ENCODE results near the gene HPS1. TPM values are rescaled to one million over a fixed set of nuclear protein-coding genes. Genes with fewer than 3 reads are reported as not detected.

Gene HPS1
- total and polyA plus RNA-seq, 2 of the 4 experiments (the other 2 are of a cell fraction): 14.0 to 55.2 TPM

GRCh38 chr10:98449287-98449686 lies 2.6 kb upstream of the HPS1 start:
- H2BK5ac ChIP-seq (ENCODE audit: low read depth, low read length, poor library complexity, severe bottlenecking): no peak overlapping the region
- H3K9me1 ChIP-seq (ENCODE audit: insufficient read depth, low read length): peaks cover 7% of the 10 kb centered on the region
- peaks cover 3% of the 10 kb centered on the region; the same call in 1 of the 2 replicates for H3K4me1 ChIP-seq (ENCODE audit: control insufficient read depth, insufficient read depth, low read length)
- in situ Hi-C loops (cut with MboI; ENCODE audit: low sequenced_read_pairs): no loop called here
- H3K4ac ChIP-seq (ENCODE audit: low read depth, low read length): no peak overlapping the region
- CTCF ChIA-PET: no interaction called here
- H2AK9ac ChIP-seq (replicated peaks; ENCODE audit: low read depth, low read length, poor library complexity): no peak overlapping the region
- no peak overlapping the region for H3K27ac ChIP-seq (ENCODE audit: insufficient read depth, low read length)
- BruUV-seq (replicated peaks): no TSS peak
- H3K9ac ChIP-seq (ENCODE audit: low read depth, low read length): no peak overlapping the region
- H2BK20ac ChIP-seq (ENCODE audit: low read depth, low read length): no peak overlapping the region
- H3K23ac ChIP-seq (ENCODE audit: low read depth, low read length): no peak overlapping the region
- no peaks in the 10 kb centered on the region for H3K9me3 ChIP-seq (ENCODE audit: control insufficient read depth, insufficient read depth, low read length)
- TF ChIP-seq MAFK (IDR thresholded peaks at IDR 0.05; ENCODE audit: low read depth, low read length) (no peak), SMC3 (IDR thresholded peaks at IDR 0.05; ENCODE audit: low read depth, low read length) (no peak), BHLHE40 (IDR thresholded peaks at IDR 0.05; ENCODE audit: low read depth, low read length) (no peak), CHD1 (IDR thresholded peaks at IDR 0.05; ENCODE audit: low read depth, low read length) (no peak), FOS (IDR thresholded peaks at IDR 0.05; ENCODE audit: low read depth, low read length) (no peak), CEBPB (IDR thresholded peaks at IDR 0.05; ENCODE audit: low read depth, low read length) (no peak), RFX5 (IDR thresholded peaks at IDR 0.05; ENCODE audit: low read depth, low read length) (no peak), MXI1 (IDR thresholded peaks at IDR 0.05; ENCODE audit: borderline replicate concordance, low read depth, low read length) (no peak), USF2 (IDR thresholded peaks at IDR 0.05; ENCODE audit: low read depth, low read length) (no peak), POLR2A (IDR thresholded peaks at IDR 0.05; ENCODE audit: low read depth, low read length) (no peak), NFE2L2 (IDR thresholded peaks at IDR 0.05; ENCODE audit: low read depth, low read length) (no peak), RAD21 (IDR thresholded peaks at IDR 0.05; ENCODE audit: low read length) (no peak), RCOR1 (IDR thresholded peaks at IDR 0.05; ENCODE audit: insufficient replicate concordance, low read length) (no peak), ELK1 (IDR thresholded peaks at IDR 0.05; ENCODE audit: borderline replicate concordance, low read depth, low read length) (no peak), CTCF (conservative IDR thresholded peaks at IDR 0.05; ENCODE audit: low read depth, low read length) (no peak), MAZ (IDR thresholded peaks at IDR 0.05; ENCODE audit: borderline replicate concordance, low read depth, low read length) (no peak)
- H2AFZ ChIP-seq (replicated peaks; ENCODE audit: low read length, poor library complexity): no peak overlapping the region
- peaks cover 25 to 29% of the 10 kb centered on the region in 2 experiments for H3K79me1 ChIP-seq (ENCODE audit: low read depth in 1 of 2, low read length in 2 of 2)
- H2BK120ac ChIP-seq (ENCODE audit: low read depth, low read length): no peak overlapping the region
- H2BK15ac ChIP-seq (ENCODE audit: low read depth, low read length): no peak overlapping the region
- POLR2A ChIA-PET (ENCODE audit: unreplicated experiment): no interaction called here
- intact Hi-C loops (cut with micrococcal nuclease): no loop called here
- peaks cover 4% of the 10 kb centered on the region; the same call in 1 of the 2 replicates for H4K20me1 ChIP-seq (ENCODE audit: insufficient read depth, low read length)
- H3K4me3 ChIP-seq (ENCODE audit: insufficient read depth, low read depth, low read length): no peak overlapping the region
- DNase-seq: no peak
- no peak overlapping the region for H3K4me2 ChIP-seq (ENCODE audit: low read depth, low read length)
- ATAC-seq (ENCODE audit: low read depth): no peak
- no peaks in the 10 kb centered on the region for H3K27me3 ChIP-seq (ENCODE audit: control insufficient read depth, insufficient read depth, low read length)
- no peak overlapping the region for H3K14ac ChIP-seq (replicated peaks; ENCODE audit: low read depth, low read length)
- H3K36me3 ChIP-seq (ENCODE audit: control insufficient read depth, insufficient read depth, low read length): peaks cover 10% of the 10 kb centered on the region
- no peak overlapping the region for H3K56ac ChIP-seq (ENCODE audit: extremely low read depth, insufficient read depth, low read length)
- H3K18ac ChIP-seq (ENCODE audit: low read depth, low read length): no peak overlapping the region
- no peak overlapping the region for H4K5ac ChIP-seq (ENCODE audit: low read depth, low read length)
- no peak overlapping the region for H4K8ac ChIP-seq (ENCODE audit: low read depth in 2 of 2, low read length in 2 of 2)
- no peak overlapping the region for H2AK5ac ChIP-seq (ENCODE audit: low read depth, low read length)
- dilution Hi-C loops (cut with HindIII; ENCODE audit: low sequenced_read_pairs, unreplicated experiment): no loop called here
- no peak overlapping the region for H4K91ac ChIP-seq (ENCODE audit: insufficient read depth, low read depth, low read length)

All from IMR-90 (cell line).